Esophagus squamous epithelium (tissue), 4 donors: ENCODE data around the gene GTPBP4.

Experiments used
- POLR2A ChIP-seq, 4 donors: fragments of 450-650 bp; IDR thresholded peaks; one replicate each; pipeline ENCODE4 v1.6.1; 2017; ENCODE audit warnings: antibody characterized with exemption in 4 of 4, mild to moderate bottlenecking in 4 of 4, moderate library complexity in 3 of 4
- TF ChIP-seq, protein P1 (sequence below), 6 experiments: fragments of 450-650 bp in 4 of 6; fragments of 200-600 bp in 2 of 6; sonication (generic) in 2 of 6; IDR thresholded peaks; one replicate each; pipeline ENCODE4 v1.5.1; 2016 to 2019; ENCODE audit warnings: antibody characterized with exemption in 6 of 6, mild to moderate bottlenecking in 4 of 6, moderate library complexity in 4 of 6

DNA sequence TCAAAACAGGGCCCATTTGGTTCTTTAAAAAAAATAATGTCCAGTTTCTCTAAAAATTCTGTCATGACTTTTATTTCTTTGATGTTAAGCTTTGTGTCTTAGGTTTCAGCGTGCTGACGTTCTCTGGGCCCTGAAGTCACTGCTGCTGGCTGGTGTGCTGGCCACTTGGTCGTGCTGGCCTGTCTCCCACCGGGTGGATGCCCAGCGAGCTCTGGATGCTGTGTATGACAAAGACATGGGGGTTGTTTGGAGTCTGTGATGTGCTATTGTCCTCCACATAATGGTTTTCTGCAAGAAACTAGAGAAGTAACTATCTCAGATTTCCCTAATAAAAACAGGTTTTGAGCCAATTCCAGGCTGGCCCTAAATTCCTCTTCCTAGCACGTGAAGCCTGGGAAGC lies 47.0 kb downstream of the GTPBP4 start:
- TF ChIP-seq, protein P1, sequence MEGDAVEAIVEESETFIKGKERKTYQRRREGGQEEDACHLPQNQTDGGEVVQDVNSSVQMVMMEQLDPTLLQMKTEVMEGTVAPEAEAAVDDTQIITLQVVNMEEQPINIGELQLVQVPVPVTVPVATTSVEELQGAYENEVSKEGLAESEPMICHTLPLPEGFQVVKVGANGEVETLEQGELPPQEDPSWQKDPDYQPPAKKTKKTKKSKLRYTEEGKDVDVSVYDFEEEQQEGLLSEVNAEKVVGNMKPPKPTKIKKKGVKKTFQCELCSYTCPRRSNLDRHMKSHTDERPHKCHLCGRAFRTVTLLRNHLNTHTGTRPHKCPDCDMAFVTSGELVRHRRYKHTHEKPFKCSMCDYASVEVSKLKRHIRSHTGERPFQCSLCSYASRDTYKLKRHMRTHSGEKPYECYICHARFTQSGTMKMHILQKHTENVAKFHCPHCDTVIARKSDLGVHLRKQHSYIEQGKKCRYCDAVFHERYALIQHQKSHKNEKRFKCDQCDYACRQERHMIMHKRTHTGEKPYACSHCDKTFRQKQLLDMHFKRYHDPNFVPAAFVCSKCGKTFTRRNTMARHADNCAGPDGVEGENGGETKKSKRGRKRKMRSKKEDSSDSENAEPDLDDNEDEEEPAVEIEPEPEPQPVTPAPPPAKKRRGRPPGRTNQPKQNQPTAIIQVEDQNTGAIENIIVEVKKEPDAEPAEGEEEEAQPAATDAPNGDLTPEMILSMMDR (IDR thresholded peaks at IDR 0.05): no peak
- TF ChIP-seq POLR2A (IDR thresholded peaks at IDR 0.05): no peak
